OCI-LY3 (cell line): ENCODE data around the gene AP3S1.

Experiments used
- EZH2phosphoT487 ChIP-seq: fragments of 200-600 bp; shearing (Covaris generic); IDR thresholded peaks from 2 replicates; pipeline ENCODE4 v1.6.1; 2018; ENCODE audit warnings: antibody characterized with exemption, mixed run types, low read depth
- TF ChIP-seq, protein P1 (sequence below): fragments of 200-600, 300-600 bp; sonication (generic); IDR thresholded peaks from 2 replicates; pipeline ENCODE4 v1.5.1; 2014; ENCODE audit warnings: antibody characterized with exemption, low read length, low read depth

DNA sequence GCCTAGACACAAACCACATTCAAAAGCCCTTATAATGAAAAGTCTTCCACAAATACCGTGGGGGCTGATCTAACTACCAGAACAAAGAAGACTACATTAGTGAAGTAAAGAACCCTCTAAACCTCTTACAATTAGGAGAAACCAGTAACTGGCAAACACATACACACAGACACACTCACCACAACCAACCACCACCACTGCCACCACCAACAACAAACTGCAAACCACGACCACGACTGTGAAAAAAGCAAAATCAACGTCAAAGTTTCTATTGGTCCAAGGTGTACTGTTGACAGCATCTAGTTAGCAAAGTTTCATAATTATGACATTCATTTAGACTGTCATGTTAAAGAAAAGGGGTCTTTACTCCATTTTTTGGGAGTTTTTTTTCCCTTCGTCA is 28.0 kb upstream of the AP3S1 start:
- TF ChIP-seq, protein P1, sequence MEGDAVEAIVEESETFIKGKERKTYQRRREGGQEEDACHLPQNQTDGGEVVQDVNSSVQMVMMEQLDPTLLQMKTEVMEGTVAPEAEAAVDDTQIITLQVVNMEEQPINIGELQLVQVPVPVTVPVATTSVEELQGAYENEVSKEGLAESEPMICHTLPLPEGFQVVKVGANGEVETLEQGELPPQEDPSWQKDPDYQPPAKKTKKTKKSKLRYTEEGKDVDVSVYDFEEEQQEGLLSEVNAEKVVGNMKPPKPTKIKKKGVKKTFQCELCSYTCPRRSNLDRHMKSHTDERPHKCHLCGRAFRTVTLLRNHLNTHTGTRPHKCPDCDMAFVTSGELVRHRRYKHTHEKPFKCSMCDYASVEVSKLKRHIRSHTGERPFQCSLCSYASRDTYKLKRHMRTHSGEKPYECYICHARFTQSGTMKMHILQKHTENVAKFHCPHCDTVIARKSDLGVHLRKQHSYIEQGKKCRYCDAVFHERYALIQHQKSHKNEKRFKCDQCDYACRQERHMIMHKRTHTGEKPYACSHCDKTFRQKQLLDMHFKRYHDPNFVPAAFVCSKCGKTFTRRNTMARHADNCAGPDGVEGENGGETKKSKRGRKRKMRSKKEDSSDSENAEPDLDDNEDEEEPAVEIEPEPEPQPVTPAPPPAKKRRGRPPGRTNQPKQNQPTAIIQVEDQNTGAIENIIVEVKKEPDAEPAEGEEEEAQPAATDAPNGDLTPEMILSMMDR = no peak
- TF ChIP-seq EZH2phosphoT487 = no peak
